Activated T-helper 1 cell treated with Interleukin-2 at 50 U/mL for 16 hours (primary cell): ENCODE results near the gene TYW1B.
"Not testable (repeated sequence)": the region's sequence is repeated elsewhere in the genome, so short reads cannot be mapped to it uniquely, and the experiment has no call there.

Source experiments
- DNase-seq: peaks from one replicate; pipeline ENCODE4 v3.0.0-alpha.2; 2020; ENCODE audit warnings: low read depth

Gene TYW1B

DNA sequence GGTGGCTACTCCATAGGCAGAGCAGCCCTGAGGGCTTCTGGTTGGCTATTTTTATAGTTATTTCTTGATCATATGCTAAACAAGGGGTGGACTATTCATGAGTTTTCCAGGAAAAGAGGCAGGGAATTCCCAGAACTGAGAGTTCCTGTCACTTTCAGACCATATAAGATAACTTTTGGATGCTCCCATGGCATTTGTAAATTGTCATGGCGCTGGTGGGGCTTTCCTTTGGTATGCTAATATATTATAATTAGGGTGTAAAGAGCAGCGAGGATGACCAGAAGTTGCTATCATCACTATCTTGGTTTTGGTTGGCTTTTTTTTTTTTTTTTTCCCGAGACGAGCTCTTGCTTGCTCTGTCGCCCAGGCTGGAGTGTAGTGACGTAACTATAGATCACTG is 272.8 kb downstream of the TYW1B start:
- not testable (repeated sequence) for DNase-seq

GRCh38 chr7:72554401-72554800 is 273.6 kb downstream of the TYW1B start:
- DNase-seq: not testable (repeated sequence)

DNA sequence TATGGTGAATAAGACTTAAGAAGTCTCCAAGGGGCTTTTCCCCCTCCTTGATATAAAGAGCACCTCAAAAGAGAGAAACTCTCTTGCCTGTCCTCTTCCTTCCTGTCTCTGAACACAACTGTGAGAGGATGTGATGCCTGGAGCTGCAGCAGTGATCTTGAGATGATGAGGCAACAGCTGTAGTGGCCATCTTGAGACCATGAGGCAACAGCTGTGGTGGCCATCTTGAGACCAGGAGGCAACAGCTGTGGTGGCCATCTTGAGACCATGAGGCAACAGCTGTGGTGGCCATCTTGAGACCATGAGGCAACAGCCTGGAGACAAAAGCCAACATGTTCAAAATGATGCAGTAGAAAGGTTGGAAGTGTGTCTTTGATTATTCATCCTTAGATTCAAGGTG is 277.5 kb downstream of the TYW1B start:
- not testable (repeated sequence) for DNase-seq

- not testable (repeated sequence) for DNase-seq
Measured at GRCh38 chr7:72546586-72547237, 281.3 kb downstream of the TYW1B start.

DNA sequence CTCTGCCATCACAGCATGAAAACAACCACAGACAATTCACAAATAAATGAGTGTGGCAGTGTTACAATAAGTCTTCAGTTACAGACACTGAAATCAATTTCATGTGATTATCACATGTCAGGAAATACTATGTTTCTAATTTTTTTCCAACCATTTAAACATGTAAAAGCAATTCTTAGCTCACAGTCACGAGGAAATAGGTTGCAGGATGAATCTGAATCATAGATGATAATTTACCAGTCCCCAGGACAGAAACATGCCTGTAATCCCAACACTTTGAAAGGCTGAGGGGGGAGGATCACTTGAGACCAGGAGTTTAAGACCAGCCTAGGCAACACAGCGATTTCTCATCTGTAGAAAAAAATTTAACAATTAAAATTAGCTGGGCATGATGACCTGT is 283.5 kb downstream of the TYW1B start:
- not testable (repeated sequence) for DNase-seq

GRCh38 chr7:72540923-72541322 is 287.1 kb downstream of the TYW1B start:
- no peak for DNase-seq

DNA sequence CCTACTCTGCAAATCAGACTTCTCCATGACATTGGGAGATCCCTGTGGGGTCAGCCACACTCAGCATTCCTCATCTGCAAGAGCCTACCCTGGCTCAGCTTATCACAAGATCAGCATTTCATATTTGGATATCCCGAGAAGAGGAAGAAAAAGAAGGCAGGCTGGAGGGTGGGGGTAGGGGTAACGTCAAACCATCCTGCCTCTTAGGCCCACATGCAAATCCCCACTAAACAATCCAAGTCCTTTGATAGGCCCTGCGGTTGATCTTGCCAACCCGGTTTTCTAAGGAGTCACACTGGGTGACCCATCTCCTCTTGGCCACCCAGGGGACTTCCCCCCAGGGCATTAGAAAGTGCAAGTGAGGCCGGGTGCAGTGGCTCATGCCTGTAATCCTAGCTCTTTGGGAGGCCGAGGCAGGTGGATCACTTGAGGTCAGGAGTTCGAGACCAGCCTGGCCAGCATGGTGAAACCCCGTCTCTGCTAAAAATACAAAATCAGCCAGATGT is 287.8 kb downstream of the TYW1B start:
- DNase-seq: no peak

DNA sequence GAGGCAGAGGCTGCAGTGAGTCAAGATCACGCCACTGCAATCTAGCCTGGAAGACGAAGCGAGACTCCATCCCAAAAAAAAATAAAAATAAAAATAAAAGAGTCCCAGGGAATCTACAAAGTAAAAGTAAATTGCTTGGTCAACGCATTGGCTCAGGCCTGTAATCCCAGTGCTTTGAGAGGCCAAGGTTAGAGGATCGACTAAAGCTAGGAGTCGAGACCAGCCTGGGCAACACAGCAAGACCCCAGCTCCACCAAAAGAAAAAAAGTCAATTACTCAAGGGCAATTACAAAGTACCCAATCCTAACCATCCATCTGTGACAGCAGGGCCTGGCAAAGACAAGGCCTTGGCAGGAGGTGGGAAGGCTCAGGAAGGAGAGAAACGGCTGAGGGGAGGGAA is 288.3 kb downstream of the TYW1B start:
- no peak for DNase-seq

- no peak for DNase-seq
Measured at GRCh38 chr7:72538856-72539255, 289.1 kb downstream of the TYW1B start.

DNA sequence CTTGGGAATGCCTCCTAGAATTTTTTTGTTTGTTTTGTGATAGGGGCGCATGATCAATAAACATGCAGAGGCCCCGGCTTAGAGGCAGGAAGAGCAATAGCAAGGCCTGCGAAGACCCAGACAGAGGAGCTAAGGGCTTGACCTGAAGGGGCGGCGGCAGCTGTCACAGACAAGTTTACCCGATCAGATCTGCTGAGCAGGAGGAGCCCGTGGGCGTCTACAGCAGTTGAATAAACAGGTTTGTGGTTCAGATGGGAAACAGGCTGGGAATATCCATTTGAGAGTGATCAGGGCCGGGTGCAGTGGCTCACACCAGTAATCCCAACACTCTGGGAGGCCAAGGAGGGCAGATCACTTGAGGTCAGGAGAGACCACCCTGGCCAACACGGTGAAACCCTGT is 289.9 kb downstream of the TYW1B start:
- DNase-seq: no peak

- not testable (repeated sequence) for DNase-seq
Measured at GRCh38 chr7:72536038-72536437, 292.0 kb downstream of the TYW1B start.

DNA sequence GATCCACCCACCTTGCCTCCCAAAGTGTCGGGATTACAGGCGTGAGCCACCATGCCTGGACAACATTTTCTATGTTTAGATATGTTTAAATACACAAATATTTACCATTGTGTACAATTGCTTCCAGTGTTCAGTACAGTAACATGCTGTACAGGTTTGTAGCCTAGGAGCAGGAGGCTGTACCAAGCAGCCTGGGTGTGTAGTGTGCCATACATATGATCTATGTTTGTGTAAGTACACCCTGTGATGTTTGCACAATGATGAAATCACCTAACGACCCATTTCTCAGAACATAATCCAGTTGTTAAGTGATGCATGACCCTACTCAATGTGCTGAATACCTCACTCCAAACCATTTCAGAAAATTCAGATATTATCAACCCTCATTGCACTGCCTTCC is 297.0 kb downstream of the TYW1B start:
- not testable (repeated sequence) for DNase-seq
